Cardiac septum (tissue), 1 donor: Measurements from ENCODE around the gene ASPN. TPM values are rescaled to one million over a fixed set of nuclear protein-coding genes. Genes with fewer than 3 reads are reported as not detected.

Experiments used
- DNase-seq: peaks from one replicate; pipeline ENCODE4 v3.0.0-alpha.2; 2020; ENCODE audit warnings: low spot score
- intact Hi-C: fragments of 100-400 bp; cut with DNase I; formaldehyde crosslinking; loops from one replicate; pipeline ENCODE4 v1.14.0; 2022
- total RNA-seq: library from RNA; stranded (reverse); fragmentation: NEBNext Ultra II Directional; extraction: Animal tissue kit (Norgen Biotek cat#: 25700); gene quantifications from one replicate; pipeline ENCODE4 v1.2.1, GENCODE V29; 2021
- donor health status: DM: no; HTN: no; CAD: no.

The ASPN gene
- total RNA-seq, 1 donor from 2014 or later: 30.3 TPM

- DNase-seq: no peak
- intact Hi-C loops: no loop called here
Observed at GRCh38 chr9:92480291-92480771, 2.0 kb downstream of the ASPN start.

GRCh38 chr9:92479346-92479745, 3.0 kb downstream of the ASPN start:
- intact Hi-C loops: no loop called here
- no peak for DNase-seq

- DNase-seq: no peak
- intact Hi-C loops: no loop called here
Observed at GRCh38 chr9:92478783-92479182, 3.5 kb downstream of the ASPN start.

GRCh38 chr9:92476962-92477361, 5.3 kb downstream of the ASPN start:
- DNase-seq: no peak
- intact Hi-C loops: no loop called here

- intact Hi-C loops: no loop called here
- DNase-seq: no peak
Observed at GRCh38 chr9:92474587-92474986, 7.7 kb downstream of the ASPN start.

GRCh38 chr9:92468206-92468605, 14.1 kb downstream of the ASPN start:
- intact Hi-C loops: no loop called here
- no peak for DNase-seq

GRCh38 chr9:92467511-92467910, 14.8 kb downstream of the ASPN start:
- intact Hi-C loops: no loop called here
- no peak for DNase-seq

- intact Hi-C loops: no loop called here
Observed at GRCh38 chr9:92467041-92467440, 15.3 kb downstream of the ASPN start.

GRCh38 chr9:92463984-92464383, 18.3 kb downstream of the ASPN start:
- no peak for DNase-seq
- intact Hi-C loops: no loop called here

More at GRCh38 chr9:92467041-92467440, 15.3 kb downstream of the ASPN start:
- DNase-seq: no peak

- no peak for DNase-seq
- intact Hi-C loops: no loop called here
Observed at GRCh38 chr9:92463387-92463786, 18.9 kb downstream of the ASPN start.

GRCh38 chr9:92457576-92457975, 24.7 kb downstream of the ASPN start:
- no peak for DNase-seq
- intact Hi-C loops: no loop called here

GRCh38 chr9:92455217-92455616, 27.1 kb downstream of the ASPN start:
- no peak for DNase-seq
- intact Hi-C loops: no loop called here

GRCh38 chr9:92446536-92446935, 35.8 kb downstream of the ASPN start:
- DNase-seq: no peak
- intact Hi-C loops: no loop called here

- intact Hi-C loops: no loop called here
- DNase-seq: no peak
Observed at GRCh38 chr9:92444841-92445240, 37.5 kb downstream of the ASPN start.

- DNase-seq: no peak
Observed at GRCh38 chr9:92440751-92441046, 41.6 kb downstream of the ASPN start.

GRCh38 chr9:92439921-92440750, 42.2 kb downstream of the ASPN start:
- intact Hi-C loops: loop anchor here (5.0 kb wide), 1 partner anchor 98 kb away; no protein-coding TSS in a partner anchor
- DNase-seq: no peak

More at GRCh38 chr9:92440751-92441046, 41.6 kb downstream of the ASPN start:
- intact Hi-C loops: no loop called here

GRCh38 chr9:92438900-92439526, 43.3 kb downstream of the ASPN start:
- no peak for DNase-seq
- intact Hi-C loops: loop anchor here (5.0 kb wide), 1 partner anchor 97 kb away; no protein-coding TSS in a partner anchor

- no peak for DNase-seq
- intact Hi-C loops: loop anchor here (5.0 kb wide), 1 partner anchor 93 kb away; no protein-coding TSS in a partner anchor
Observed at GRCh38 chr9:92435263-92435662, 47.0 kb downstream of the ASPN start.

- intact Hi-C loops: no loop called here
- no peak for DNase-seq
Observed at GRCh38 chr9:92432972-92433548, 49.2 kb downstream of the ASPN start.

- intact Hi-C loops: no loop called here
- DNase-seq: no peak
Observed at GRCh38 chr9:92432350-92432749, 50.0 kb downstream of the ASPN start.

- no peak for DNase-seq
- intact Hi-C loops: no loop called here
Observed at GRCh38 chr9:92429836-92430235, 52.5 kb downstream of the ASPN start.
